GM13976 (cell line): ENCODE results near the gene EXTL1.

Experiments
- DNase-seq: peaks from one replicate; pipeline ENCODE4 v3.0.0; 2012; ENCODE audit warnings: low spot score
- CTCF ChIP-seq: IDR thresholded peaks from 2 replicates; pipeline ENCODE4 v1.5.1; 2012; ENCODE audit warnings: borderline replicate concordance, mild to moderate bottlenecking; ENCODE audit not compliant: insufficient read depth; ENCODE audit errors: extremely low read depth, missing control alignments, control extremely low read depth
- in situ Hi-C: fragments of 300-500 bp; cut with MboI; formaldehyde crosslinking; loops from one replicate; pipeline ENCODE4 v1.12.0; 2022; ENCODE audit warnings: low sequenced_read_pairs, mixed read lengths, inconsistent platforms; ENCODE audit not compliant: unreplicated experiment

The EXTL1 gene

GRCh38 chr1:26057189-26057588 is 35.6 kb downstream of the EXTL1 start:
- TF ChIP-seq CTCF: no peak
- no peak for DNase-seq
- in situ Hi-C loops: no loop called here

- no peak for DNase-seq
- no peak for TF ChIP-seq CTCF
- in situ Hi-C loops: no loop called here
Measured at GRCh38 chr1:26058052-26058595, 36.5 kb downstream of the EXTL1 start.

GRCh38 chr1:26059906-26060305 is 38.3 kb downstream of the EXTL1 start:
- TF ChIP-seq CTCF: no peak
- in situ Hi-C loops: no loop called here
- no peak for DNase-seq

- no peak for TF ChIP-seq CTCF
- in situ Hi-C loops: no loop called here
- DNase-seq: no peak
Measured at GRCh38 chr1:26060832-26061574, 39.4 kb downstream of the EXTL1 start.

GRCh38 chr1:26064553-26064952 is 43.0 kb downstream of the EXTL1 start:
- DNase-seq: no peak
- in situ Hi-C loops: no loop called here
- TF ChIP-seq CTCF: no peak

- TF ChIP-seq CTCF: no peak
- in situ Hi-C loops: no loop called here
- no peak for DNase-seq
Measured at GRCh38 chr1:26066160-26066559, 44.6 kb downstream of the EXTL1 start.
